ENCODE results near the gene RDH16. TPM values are rescaled to one million over a fixed set of nuclear protein-coding genes. Genes with fewer than 3 reads are reported as not detected.
"Not testable (repeated sequence)": the region's sequence is repeated elsewhere in the genome, so short reads cannot be mapped to it uniquely, and the experiment has no call there.

RDH16 gene
- total RNA-seq, 4 donors from 2014 or later: 0.22 to 1.3 TPM; not detected in 2

- TF ChIP-seq, protein P1, sequence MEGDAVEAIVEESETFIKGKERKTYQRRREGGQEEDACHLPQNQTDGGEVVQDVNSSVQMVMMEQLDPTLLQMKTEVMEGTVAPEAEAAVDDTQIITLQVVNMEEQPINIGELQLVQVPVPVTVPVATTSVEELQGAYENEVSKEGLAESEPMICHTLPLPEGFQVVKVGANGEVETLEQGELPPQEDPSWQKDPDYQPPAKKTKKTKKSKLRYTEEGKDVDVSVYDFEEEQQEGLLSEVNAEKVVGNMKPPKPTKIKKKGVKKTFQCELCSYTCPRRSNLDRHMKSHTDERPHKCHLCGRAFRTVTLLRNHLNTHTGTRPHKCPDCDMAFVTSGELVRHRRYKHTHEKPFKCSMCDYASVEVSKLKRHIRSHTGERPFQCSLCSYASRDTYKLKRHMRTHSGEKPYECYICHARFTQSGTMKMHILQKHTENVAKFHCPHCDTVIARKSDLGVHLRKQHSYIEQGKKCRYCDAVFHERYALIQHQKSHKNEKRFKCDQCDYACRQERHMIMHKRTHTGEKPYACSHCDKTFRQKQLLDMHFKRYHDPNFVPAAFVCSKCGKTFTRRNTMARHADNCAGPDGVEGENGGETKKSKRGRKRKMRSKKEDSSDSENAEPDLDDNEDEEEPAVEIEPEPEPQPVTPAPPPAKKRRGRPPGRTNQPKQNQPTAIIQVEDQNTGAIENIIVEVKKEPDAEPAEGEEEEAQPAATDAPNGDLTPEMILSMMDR (IDR thresholded peaks at IDR 0.05): no peak
- TF ChIP-seq POLR2A (IDR thresholded peaks at IDR 0.05): no peak
- WGBS, 2 donors: 93 to 95% methylated on average over 4 of the region's 4 CpGs
- Histone ChIP-seq H3K9me3 (no peaks in the 10 kb centered on the region), H3K27ac (no peak overlapping the region), H3K4me3 (replicated peaks in 1 of 3) (no peak overlapping the region), H3K4me1 (peaks cover 8 to 12% of the 10 kb centered on the region in 2 donors), H3K27me3 (no peaks in the 10 kb centered on the region), H3K36me3 (no peaks in the 10 kb centered on the region)
- intact Hi-C loops (cut with DNase I): no loop called here
- DNase-seq: no peak
Measured at GRCh38 chr12:56943878-56944277, 13.5 kb downstream of the RDH16 start.

DNA sequence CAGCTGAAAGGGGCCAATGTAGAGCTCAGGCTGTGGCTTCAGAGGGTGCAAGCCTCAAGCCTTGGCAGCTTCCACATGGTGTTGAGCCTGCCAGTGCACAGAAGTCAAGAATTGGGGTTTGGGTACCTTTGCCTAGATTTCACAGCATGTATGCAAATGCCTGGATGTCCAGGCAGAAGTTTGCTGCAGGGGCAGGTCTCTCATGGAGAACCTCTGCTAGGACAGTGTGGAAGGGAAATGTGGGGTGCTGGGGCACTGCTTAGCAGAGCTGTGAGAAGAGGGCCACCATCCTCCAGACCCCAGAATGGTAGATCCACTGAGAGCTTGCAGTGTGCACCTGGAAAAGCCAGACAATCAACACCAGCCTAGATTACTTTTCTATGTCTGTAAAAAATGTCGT, 14.0 kb downstream of the RDH16 start:
- WGBS, 2 donors: 84 to 97% methylated on average over 1 of the region's 1 CpG

GRCh38 chr12:56941299-56942017, 15.9 kb downstream of the RDH16 start:
- peak; percentile 30 to 32 for DNase-seq
- Histone ChIP-seq H3K4me1 (peaks cover 8 to 12% of the 10 kb centered on the region in 2 donors), H3K36me3 (no peaks in the 10 kb centered on the region), H3K27ac (peak overlapping the region; percentile 35 to 73 (median 64)), H3K4me3 (replicated peaks in 1 of 3) (no peak overlapping the region), H3K27me3 (no peaks in the 10 kb centered on the region), H3K9me3 (no peaks in the 10 kb centered on the region)
- TF ChIP-seq, protein P1 (IDR thresholded peaks at IDR 0.05): no peak
- no peak for TF ChIP-seq POLR2A (IDR thresholded peaks at IDR 0.05)
- 14 to 55% methylated on average over 2 to 3 of the region's 3 CpGs for WGBS, 2 donors
- intact Hi-C loops (cut with DNase I): no loop called here

More for the DNA sequence above, 14.0 kb downstream of the RDH16 start:
- intact Hi-C loops (cut with DNase I); H3K9me3 ChIP-seq; H3K27ac ChIP-seq; H3K27me3 ChIP-seq; H3K4me3 ChIP-seq (replicated peaks in 1 of 3); H3K36me3 ChIP-seq; DNase-seq: not testable (repeated sequence)
- H3K4me1 ChIP-seq: peaks cover 8 to 12% of the 10 kb centered on the region in 2 donors

DNA sequence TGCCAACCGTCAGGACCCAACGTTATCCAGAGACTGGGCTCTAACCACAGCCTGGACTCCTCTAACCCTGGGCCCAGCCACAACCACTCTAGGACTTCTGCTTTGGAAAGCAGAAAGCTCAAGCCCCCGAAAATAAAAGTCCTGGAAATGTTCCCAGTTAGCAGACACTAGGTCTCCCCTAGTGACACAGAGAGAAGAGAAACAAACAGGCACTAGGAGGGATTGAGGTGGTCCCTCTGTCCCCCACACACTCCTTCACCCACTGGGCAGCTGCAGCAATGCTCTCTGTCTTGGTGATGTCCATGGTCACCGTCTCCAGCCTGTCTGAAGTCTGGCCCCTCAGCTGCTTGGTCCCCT, 16.5 kb downstream of the RDH16 start:
- DNase-seq; H3K36me3 ChIP-seq; H3K27me3 ChIP-seq; H3K4me3 ChIP-seq (replicated peaks in 1 of 3); H3K27ac ChIP-seq; intact Hi-C loops (cut with DNase I); H3K9me3 ChIP-seq: not testable (repeated sequence)
- WGBS, 2 donors: no CpG with 5 or more reads among the region's 4 CpGs
- peaks cover 8 to 12% of the 10 kb centered on the region in 2 donors for H3K4me1 ChIP-seq

- WGBS, 2 donors: 85% methylated on average over 2 of the region's 2 CpGs
- Histone ChIP-seq H3K27ac (no peak overlapping the region), H3K27me3 (no peaks in the 10 kb centered on the region), H3K9me3 (no peaks in the 10 kb centered on the region), H3K4me3 (replicated peaks in 1 of 3) (no peak overlapping the region), H3K36me3 (no peaks in the 10 kb centered on the region), H3K4me1 (peaks cover 0 to 9% of the 10 kb centered on the region in 2 donors)
- no peak for DNase-seq
- intact Hi-C loops (cut with DNase I): no loop called here
- TF ChIP-seq, protein P1 (IDR thresholded peaks at IDR 0.05): no peak
- TF ChIP-seq POLR2A (IDR thresholded peaks at IDR 0.05): no peak
Measured at GRCh38 chr12:56935752-56936151, 21.7 kb downstream of the RDH16 start.

GRCh38 chr12:56935157-56935556, 22.3 kb downstream of the RDH16 start:
- intact Hi-C loops (cut with DNase I): no loop called here
- Histone ChIP-seq H3K4me1 (peaks cover 0 to 9% of the 10 kb centered on the region in 2 donors), H3K27me3 (no peaks in the 10 kb centered on the region), H3K36me3 (no peaks in the 10 kb centered on the region), H3K9me3 (no peaks in the 10 kb centered on the region), H3K4me3 (replicated peaks in 1 of 3) (no peak overlapping the region), H3K27ac (no peak overlapping the region)
- no peak for DNase-seq
- 81 to 86% methylated on average over 2 of the region's 2 CpGs for WGBS, 2 donors
- TF ChIP-seq POLR2A (IDR thresholded peaks at IDR 0.05): no peak
- TF ChIP-seq, protein P1 (IDR thresholded peaks at IDR 0.05): no peak
